ENCODE data around the gene GRXCR2. TPM values are rescaled to one million over a fixed set of nuclear protein-coding genes. Genes with fewer than 3 reads are reported as not detected.
A peak's percentile ranks its signal among the peaks of the same experiment; 100 is the strongest.
"Not testable (repeated sequence)": the region's sequence is repeated elsewhere in the genome, so short reads cannot be mapped to it uniquely, and the experiment has no call there.

Gene GRXCR2
- total RNA-seq, 1 donor from 2014 or later: not detected

- Mint-ChIP-seq H3K27me3 (peaks cover 7% of the 10 kb centered on the region), H3K27ac (no peak overlapping the region), H3K4me3 (no peak overlapping the region), H3K4me1 (peaks cover 14% of the 10 kb centered on the region), H3K9me3 (no peaks in the 10 kb centered on the region), H3K36me3 (ENCODE audit: low read depth) (no peaks in the 10 kb centered on the region)
- no peak for DNase-seq
- intact Hi-C loops (cut with micrococcal nuclease): loop anchor here (10.0 kb wide), 1 partner anchor 607 kb away; the partner anchor contains the start of gene TCERG1
- no peak for ATAC-seq (ENCODE audit: low read depth)
- ChIA-PET CTCF (no interaction called here), POLR2A (no interaction called here)
- no peak for TF ChIP-seq CTCF (IDR thresholded peaks at IDR 0.05)
Measured at GRCh38 chr5:145838276-145838675, 34.5 kb downstream of the GRXCR2 start.

GRCh38 chr5:145836241-145836640 lies 36.6 kb downstream of the GRXCR2 start:
- CTCF ChIA-PET; H3K9me3 Mint-ChIP-seq; ATAC-seq (ENCODE audit: low read depth); DNase-seq; H3K36me3 Mint-ChIP-seq (ENCODE audit: low read depth); H3K27ac Mint-ChIP-seq; H3K27me3 Mint-ChIP-seq; POLR2A ChIA-PET: not testable (repeated sequence)
- intact Hi-C loops (cut with micrococcal nuclease): loop anchor here (10.0 kb wide), 1 partner anchor 609 kb away; the partner anchor contains the start of gene TCERG1
- Mint-ChIP-seq H3K4me1 (peaks cover 14% of the 10 kb centered on the region), H3K4me3 (peak overlapping the region; percentile 78)

GRCh38 chr5:145835848-145836239 lies 37.0 kb downstream of the GRXCR2 start:
- no peak for DNase-seq
- ChIA-PET POLR2A (no interaction called here), CTCF (interaction anchor here (1.7 kb wide), 1 partner anchor 10 kb away, joined by 9 read pairs; no protein-coding TSS in a partner anchor)
- Mint-ChIP-seq H3K27ac (no peak overlapping the region), H3K36me3 (ENCODE audit: low read depth) (no peaks in the 10 kb centered on the region), H3K27me3 (peaks cover 5% of the 10 kb centered on the region), H3K4me3 (peak overlapping the region; percentile 78), H3K9me3 (no peaks in the 10 kb centered on the region), H3K4me1 (peaks cover 14% of the 10 kb centered on the region)
- no peak for TF ChIP-seq CTCF (IDR thresholded peaks at IDR 0.05)
- intact Hi-C loops (cut with micrococcal nuclease): loop anchor here (10.0 kb wide), 1 partner anchor 609 kb away; the partner anchor contains the start of gene TCERG1
- no peak for ATAC-seq (ENCODE audit: low read depth)

GRCh38 chr5:145834917-145835847 lies 37.6 kb downstream of the GRXCR2 start, which contains the start of gene PRELID2:
TSS of gene PRELID2 (minus strand) at chr5:145835342. CDS start at chr5:145835251, 91 bp downstream.
- H3K4me1 Mint-ChIP-seq: peaks cover 14% of the 10 kb centered on the region
- peaks cover 2% of the 10 kb centered on the region for H3K27me3 Mint-ChIP-seq
- H3K36me3 Mint-ChIP-seq (ENCODE audit: low read depth): no peaks in the 10 kb centered on the region
- CTCF ChIA-PET: interaction anchor here (1.7 kb wide), 1 partner anchor 9 kb away, joined by 9 read pairs; no protein-coding TSS in a partner anchor
- POLR2A ChIA-PET: no interaction called here
- intact Hi-C loops (cut with micrococcal nuclease): loop anchor here (10.0 kb wide), 1 partner anchor 610 kb away; the partner anchor contains the start of gene TCERG1
- no peak for TF ChIP-seq CTCF (IDR thresholded peaks at IDR 0.05)
- ATAC-seq (ENCODE audit: low read depth): peak; percentile 90
- DNase-seq: peak; percentile 55
- H3K4me3 Mint-ChIP-seq: peak within 1 kb of the TSS; percentile 78
- H3K27ac Mint-ChIP-seq: no peak within 1 kb of the TSS
- H3K9me3 Mint-ChIP-seq: no peaks in the 10 kb centered on the region

- intact Hi-C loops (cut with micrococcal nuclease): loop anchor here (10.0 kb wide), 1 partner anchor 610 kb away; the partner anchor contains the start of gene TCERG1
- Mint-ChIP-seq H3K4me3 (peak overlapping the region; percentile 78), H3K9me3 (no peaks in the 10 kb centered on the region), H3K4me1 (peaks cover 14% of the 10 kb centered on the region), H3K27ac (no peak overlapping the region), H3K27me3 (no peaks in the 10 kb centered on the region), H3K36me3 (ENCODE audit: low read depth) (no peaks in the 10 kb centered on the region)
- DNase-seq (no peak), ATAC-seq (ENCODE audit: low read depth) (no peak)
- no peak for TF ChIP-seq CTCF (IDR thresholded peaks at IDR 0.05)
- POLR2A ChIA-PET: no interaction called here
- CTCF ChIA-PET: interaction anchor here (1.7 kb wide), 1 partner anchor 8 kb away, joined by 9 read pairs; no protein-coding TSS in a partner anchor
Measured at GRCh38 chr5:145834554-145834916, 38.3 kb downstream of the GRXCR2 start.

Measured in activated B cell treated with CpG ODN at 0.5 μM for 24 hours (primary cell).